Neural cell (in vitro differentiated cells): ENCODE measurements around the gene ITGB6. TPM values are rescaled to one million over a fixed set of nuclear protein-coding genes. Genes with fewer than 3 reads are reported as not detected.

ENCODE experiments used
- H2AFZ ChIP-seq: fragments of 200-600, 300-800 bp; sonication (generic), shearing (Covaris generic); 2 replicates; pipeline ENCODE4 v1.6.0; 2014; ENCODE audit warnings: low read depth, mild to moderate bottlenecking, antibody characterized with exemption, low read length, moderate library complexity
- H3F3A ChIP-seq: fragments of 200-600 bp; shearing (Covaris generic); 2 replicates; pipeline ENCODE4 v1.6.1; 2016; ENCODE audit warnings: mild to moderate bottlenecking, moderate library complexity, mixed read lengths, antibody characterized with exemption, low read length; ENCODE audit not compliant: insufficient read depth, poor library complexity, severe bottlenecking
- H3K27ac ChIP-seq: fragments of 200-600, 300-800 bp; sonication (generic), shearing (Covaris generic); 2 replicates; pipeline ENCODE4 v1.5.1; 2014; ENCODE audit warnings: mild to moderate bottlenecking, low read length, moderate library complexity
- H3K27me3 ChIP-seq: fragments of 300-800, 200-600 bp; sonication (generic), shearing (Covaris generic); 2 replicates; pipeline ENCODE4 v1.6.0; 2014; ENCODE audit warnings: mild to moderate bottlenecking, low read depth, low read length, moderate library complexity; ENCODE audit not compliant: insufficient read depth
- H3K36me3 ChIP-seq: fragments of 300-800, 200-600 bp; sonication (generic), shearing (Covaris generic); 2 replicates; pipeline ENCODE4 v1.5.1; 2014; ENCODE audit warnings: mild to moderate bottlenecking, antibody characterized with exemption, low read length, moderate library complexity; ENCODE audit not compliant: insufficient read depth
- H3K4me2 ChIP-seq: fragments of 300-800, 200-600 bp; sonication (generic), shearing (Covaris generic); 2 replicates; pipeline ENCODE4 v1.6.0; 2014; ENCODE audit warnings: mild to moderate bottlenecking, low read length
- H3K4me3 ChIP-seq: fragments of 300-800, 200-600 bp; sonication (generic), shearing (Covaris generic); 2 replicates; pipeline ENCODE4 v1.5.1; 2014; ENCODE audit warnings: mild to moderate bottlenecking, low read length, moderate library complexity
- H3K79me2 ChIP-seq: fragments of 200-600 bp; shearing (Covaris generic); replicated peaks from 2 replicates; pipeline ENCODE4 v1.6.0; 2014; ENCODE audit warnings: mild to moderate bottlenecking, low read length, moderate library complexity; ENCODE audit not compliant: insufficient read depth
- H3K9ac ChIP-seq: fragments of 300-800, 200-600 bp; sonication (generic), shearing (Covaris generic); 2 replicates; pipeline ENCODE4 v1.6.1; 2016; ENCODE audit warnings: mild to moderate bottlenecking, low read length, mixed read lengths
- H3K9me2 ChIP-seq: fragments of 200-600 bp; shearing (Covaris generic); 2 replicates; pipeline ENCODE4 v1.6.1; 2016; ENCODE audit warnings: mild to moderate bottlenecking, low read length, mixed read lengths; ENCODE audit not compliant: insufficient read depth
- H3K9me3 ChIP-seq: fragments of 200-600, 300-800 bp; sonication (generic), shearing (Covaris generic); 2 replicates; pipeline ENCODE4 v1.6.1; 2016; ENCODE audit warnings: mild to moderate bottlenecking, mixed run types, low read length, moderate library complexity, mixed read lengths
- H4K20me1 ChIP-seq: fragments of 200-600 bp; shearing (Covaris generic); 2 replicates; pipeline ENCODE4 v1.6.1; 2016; ENCODE audit warnings: mild to moderate bottlenecking, mixed run types; ENCODE audit not compliant: insufficient read depth
- EP300 ChIP-seq: fragments of 450-650 bp; conservative IDR thresholded peaks from 2 replicates; pipeline ENCODE4 v1.6.1; 2014; ENCODE audit warnings: antibody characterized with exemption, mild to moderate bottlenecking, moderate library complexity; ENCODE audit not compliant: poor library complexity, severe bottlenecking
- EZH2 ChIP-seq: fragments of 200-600, 300-800 bp; shearing (Covaris generic), sonication (generic); IDR thresholded peaks from 2 replicates; pipeline ENCODE4 v1.6.1; 2014; ENCODE audit warnings: antibody characterized with exemption, low read length, borderline replicate concordance, mild to moderate bottlenecking; ENCODE audit not compliant: insufficient read depth, poor library complexity, severe bottlenecking
- MXI1 ChIP-seq: fragments of 450-650 bp; conservative IDR thresholded peaks from 2 replicates; pipeline ENCODE4 v1.6.1; 2014; ENCODE audit warnings: antibody characterized with exemption, mild to moderate bottlenecking; ENCODE audit not compliant: poor library complexity, severe bottlenecking
- POLR2AphosphoS5 ChIP-seq: IDR thresholded peaks from 2 replicates; pipeline ENCODE4 v1.6.1; 2012
- RAD21 ChIP-seq: fragments of 450-650 bp; conservative IDR thresholded peaks from 2 replicates; pipeline ENCODE4 v1.6.1; 2014; ENCODE audit warnings: antibody characterized with exemption, mild to moderate bottlenecking, moderate library complexity
- SMC3 ChIP-seq: fragments of 450-650 bp; conservative IDR thresholded peaks from 2 replicates; pipeline ENCODE4 v1.6.1; 2014; ENCODE audit warnings: antibody characterized with exemption, mild to moderate bottlenecking, moderate library complexity; ENCODE audit not compliant: poor library complexity
- TAF1 ChIP-seq: IDR thresholded peaks from 2 replicates; pipeline ENCODE4 v1.6.1; 2012; ENCODE audit warnings: low read depth
- polyA plus RNA-seq: library from polyadenylated mRNA; depleted of rRNA; stranded (reverse); fragments of >200 nt; gene quantifications from 2 replicates; pipeline ENCODE4 v1.2.3, GENCODE V29; 2014
- TF ChIP-seq, protein P1 (sequence below): fragments of 450-650 bp; IDR thresholded peaks from 2 replicates; pipeline ENCODE4 v1.5.1; 2014; ENCODE audit warnings: antibody characterized with exemption, mild to moderate bottlenecking, moderate library complexity; ENCODE audit not compliant: poor library complexity, severe bottlenecking
- TF ChIP-seq, protein P2 (sequence below): IDR thresholded peaks from 2 replicates; pipeline ENCODE4 v1.6.1; 2012; ENCODE audit warnings: borderline replicate concordance

Gene ITGB6
- polyA plus RNA-seq, 1 donor from 2014 or later = 8.3 TPM

DNA sequence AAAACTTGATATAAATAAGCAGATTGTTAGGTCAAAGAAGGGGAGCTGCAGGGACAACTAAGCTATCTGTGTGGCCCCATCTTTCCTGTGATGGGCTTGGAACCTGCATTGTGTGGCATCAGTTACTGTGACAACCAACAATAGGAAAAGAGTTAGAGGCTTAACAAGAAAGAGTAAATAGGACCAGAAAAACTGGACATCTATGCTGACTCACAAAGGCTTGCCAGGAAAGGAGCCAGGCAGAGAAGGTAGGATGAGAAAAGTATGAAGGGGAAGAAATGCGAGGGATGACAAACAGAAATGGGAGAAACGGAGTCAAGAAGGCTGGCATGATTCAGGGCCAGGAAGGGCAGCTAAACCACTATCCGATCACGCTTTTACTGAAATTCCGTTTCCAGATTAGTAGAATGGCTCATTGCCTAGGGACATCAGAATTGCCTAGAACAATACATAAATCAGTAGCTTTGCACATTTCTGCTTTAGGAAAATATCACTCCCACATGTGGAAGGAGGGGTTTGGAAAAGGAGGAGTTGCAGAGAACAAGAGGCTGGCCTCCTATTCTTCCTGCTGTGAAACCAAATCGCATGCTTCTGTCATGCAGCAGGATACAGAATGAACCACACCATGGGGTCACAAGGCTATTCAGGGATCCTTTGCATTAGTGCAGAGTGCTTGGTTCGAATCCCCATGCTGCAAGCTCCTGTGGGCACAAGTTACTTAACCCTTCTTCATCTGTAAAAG lies 144.9 kb downstream of the ITGB6 start:
- Histone ChIP-seq H3K27ac (no peak overlapping the region), H3K9ac (no peak overlapping the region), H3K4me2 (no peak overlapping the region), H3K9me2 (no peaks in the 10 kb centered on the region), H3K79me2 (no peaks in the 10 kb centered on the region), H3K27me3 (no peaks in the 10 kb centered on the region), H4K20me1 (no peaks in the 10 kb centered on the region), H2AFZ (no peak overlapping the region), H3K36me3 (no peaks in the 10 kb centered on the region), H3F3A (no peaks in the 10 kb centered on the region), H3K9me3 (peaks cover 3% of the 10 kb centered on the region), H3K4me3 (no peak overlapping the region)
- TF ChIP-seq SMC3 = no peak
- TF ChIP-seq MXI1 = no peak
- TF ChIP-seq EP300 = no peak
- no peak for TF ChIP-seq TAF1
- no peak for TF ChIP-seq EZH2
- no peak for TF ChIP-seq RAD21
- TF ChIP-seq, protein P1, sequence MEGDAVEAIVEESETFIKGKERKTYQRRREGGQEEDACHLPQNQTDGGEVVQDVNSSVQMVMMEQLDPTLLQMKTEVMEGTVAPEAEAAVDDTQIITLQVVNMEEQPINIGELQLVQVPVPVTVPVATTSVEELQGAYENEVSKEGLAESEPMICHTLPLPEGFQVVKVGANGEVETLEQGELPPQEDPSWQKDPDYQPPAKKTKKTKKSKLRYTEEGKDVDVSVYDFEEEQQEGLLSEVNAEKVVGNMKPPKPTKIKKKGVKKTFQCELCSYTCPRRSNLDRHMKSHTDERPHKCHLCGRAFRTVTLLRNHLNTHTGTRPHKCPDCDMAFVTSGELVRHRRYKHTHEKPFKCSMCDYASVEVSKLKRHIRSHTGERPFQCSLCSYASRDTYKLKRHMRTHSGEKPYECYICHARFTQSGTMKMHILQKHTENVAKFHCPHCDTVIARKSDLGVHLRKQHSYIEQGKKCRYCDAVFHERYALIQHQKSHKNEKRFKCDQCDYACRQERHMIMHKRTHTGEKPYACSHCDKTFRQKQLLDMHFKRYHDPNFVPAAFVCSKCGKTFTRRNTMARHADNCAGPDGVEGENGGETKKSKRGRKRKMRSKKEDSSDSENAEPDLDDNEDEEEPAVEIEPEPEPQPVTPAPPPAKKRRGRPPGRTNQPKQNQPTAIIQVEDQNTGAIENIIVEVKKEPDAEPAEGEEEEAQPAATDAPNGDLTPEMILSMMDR = no peak
- no peak for TF ChIP-seq POLR2AphosphoS5
- TF ChIP-seq, protein P2, sequence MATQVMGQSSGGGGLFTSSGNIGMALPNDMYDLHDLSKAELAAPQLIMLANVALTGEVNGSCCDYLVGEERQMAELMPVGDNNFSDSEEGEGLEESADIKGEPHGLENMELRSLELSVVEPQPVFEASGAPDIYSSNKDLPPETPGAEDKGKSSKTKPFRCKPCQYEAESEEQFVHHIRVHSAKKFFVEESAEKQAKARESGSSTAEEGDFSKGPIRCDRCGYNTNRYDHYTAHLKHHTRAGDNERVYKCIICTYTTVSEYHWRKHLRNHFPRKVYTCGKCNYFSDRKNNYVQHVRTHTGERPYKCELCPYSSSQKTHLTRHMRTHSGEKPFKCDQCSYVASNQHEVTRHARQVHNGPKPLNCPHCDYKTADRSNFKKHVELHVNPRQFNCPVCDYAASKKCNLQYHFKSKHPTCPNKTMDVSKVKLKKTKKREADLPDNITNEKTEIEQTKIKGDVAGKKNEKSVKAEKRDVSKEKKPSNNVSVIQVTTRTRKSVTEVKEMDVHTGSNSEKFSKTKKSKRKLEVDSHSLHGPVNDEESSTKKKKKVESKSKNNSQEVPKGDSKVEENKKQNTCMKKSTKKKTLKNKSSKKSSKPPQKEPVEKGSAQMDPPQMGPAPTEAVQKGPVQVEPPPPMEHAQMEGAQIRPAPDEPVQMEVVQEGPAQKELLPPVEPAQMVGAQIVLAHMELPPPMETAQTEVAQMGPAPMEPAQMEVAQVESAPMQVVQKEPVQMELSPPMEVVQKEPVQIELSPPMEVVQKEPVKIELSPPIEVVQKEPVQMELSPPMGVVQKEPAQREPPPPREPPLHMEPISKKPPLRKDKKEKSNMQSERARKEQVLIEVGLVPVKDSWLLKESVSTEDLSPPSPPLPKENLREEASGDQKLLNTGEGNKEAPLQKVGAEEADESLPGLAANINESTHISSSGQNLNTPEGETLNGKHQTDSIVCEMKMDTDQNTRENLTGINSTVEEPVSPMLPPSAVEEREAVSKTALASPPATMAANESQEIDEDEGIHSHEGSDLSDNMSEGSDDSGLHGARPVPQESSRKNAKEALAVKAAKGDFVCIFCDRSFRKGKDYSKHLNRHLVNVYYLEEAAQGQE = no peak

DNA sequence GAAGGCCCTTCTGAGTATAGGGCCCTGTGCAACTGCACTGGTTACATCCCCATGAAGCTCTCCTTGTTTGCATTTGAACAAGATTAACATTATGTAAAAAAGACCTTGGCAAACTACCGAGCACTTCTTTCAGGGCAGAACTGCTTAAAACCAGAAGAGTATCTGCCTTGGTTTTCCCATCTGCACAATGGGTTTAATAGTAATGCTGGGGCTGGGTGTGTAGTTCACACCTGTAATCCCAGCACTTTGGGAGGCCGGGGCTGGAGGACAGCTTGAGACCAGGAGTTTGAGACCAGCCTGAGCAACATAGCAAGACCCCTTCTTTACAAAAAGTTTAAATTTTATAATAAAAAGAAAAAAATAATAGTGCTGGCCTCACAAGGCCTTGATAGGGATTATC lies 146.1 kb downstream of the ITGB6 start:
- no peak overlapping the region for H3K4me3 ChIP-seq
- no peaks in the 10 kb centered on the region for H3K9me2 ChIP-seq
- H4K20me1 ChIP-seq = no peaks in the 10 kb centered on the region
- H2AFZ ChIP-seq = no peak overlapping the region
- no peaks in the 10 kb centered on the region for H3K9me3 ChIP-seq
- no peak overlapping the region for H3K9ac ChIP-seq
- no peak overlapping the region for H3K27ac ChIP-seq
- H3K79me2 ChIP-seq = no peaks in the 10 kb centered on the region
- no peak overlapping the region for H3K4me2 ChIP-seq
- H3K27me3 ChIP-seq = no peaks in the 10 kb centered on the region
- no peaks in the 10 kb centered on the region for H3F3A ChIP-seq
- no peaks in the 10 kb centered on the region for H3K36me3 ChIP-seq
- TF ChIP-seq EZH2 (no peak), RAD21 (no peak), EP300 (no peak), SMC3 (no peak), TAF1 (no peak), POLR2AphosphoS5 (no peak), MXI1 (no peak)
- TF ChIP-seq, protein P2 = no peak
- TF ChIP-seq, protein P1 = no peak
